ENCODE data around the gene RIPK3.
"Not testable (repeated sequence)": the region's sequence is repeated elsewhere in the genome, so short reads cannot be mapped to it uniquely, and the experiment has no call there.

The RIPK3 gene

GRCh38 chr14:24330973-24331674, 8.7 kb downstream of the RIPK3 start:
- peaks cover 33% of the 10 kb centered on the region for H3K4me1 ChIP-seq (ENCODE audit: control insufficient read depth, insufficient read depth, low read length)
- H3K9ac ChIP-seq (ENCODE audit: low read length in 2 of 2), result no peak overlapping the region
- H3K4me3 ChIP-seq (ENCODE audit: low read length in 2 of 2), result no peak overlapping the region
- H3K9me3 ChIP-seq (ENCODE audit: control insufficient read depth in 2 of 2, low read length in 2 of 2), result no peaks in the 10 kb centered on the region
- H3K36me3 ChIP-seq (ENCODE audit: control insufficient read depth in 2 of 2, insufficient read depth in 2 of 2, low read length in 2 of 2), result no peaks in the 10 kb centered on the region
- no peak overlapping the region for H3K27ac ChIP-seq (ENCODE audit: low read length)
- peaks cover 34 to 38% of the 10 kb centered on the region in 2 donors for H3K27me3 ChIP-seq (ENCODE audit: control insufficient read depth in 1 of 2, insufficient read depth in 2 of 2, low read length in 2 of 2)

GRCh38 chr14:24329736-24330135, 10.1 kb downstream of the RIPK3 start:
- H3K9ac ChIP-seq (ENCODE audit: low read length in 2 of 2), result no peak overlapping the region
- H3K4me3 ChIP-seq (ENCODE audit: low read length in 2 of 2), result no peak overlapping the region
- no peaks in the 10 kb centered on the region for H3K9me3 ChIP-seq (ENCODE audit: control insufficient read depth in 2 of 2, low read length in 2 of 2)
- H3K27me3 ChIP-seq (ENCODE audit: control insufficient read depth in 1 of 2, insufficient read depth in 2 of 2, low read length in 2 of 2), result peaks cover 22 to 25% of the 10 kb centered on the region in 2 donors
- H3K36me3 ChIP-seq (ENCODE audit: control insufficient read depth in 2 of 2, insufficient read depth in 2 of 2, low read length in 2 of 2), result no peaks in the 10 kb centered on the region
- H3K27ac ChIP-seq (ENCODE audit: low read length), result no peak overlapping the region
- peaks cover 33% of the 10 kb centered on the region for H3K4me1 ChIP-seq (ENCODE audit: control insufficient read depth, insufficient read depth, low read length)

- Histone ChIP-seq H3K27ac (ENCODE audit: low read length) (no peak overlapping the region), H3K27me3 (ENCODE audit: control insufficient read depth in 1 of 2, insufficient read depth in 2 of 2, low read length in 2 of 2) (peaks cover 17 to 20% of the 10 kb centered on the region in 2 donors), H3K9ac (ENCODE audit: low read length in 2 of 2) (no peak overlapping the region), H3K9me3 (ENCODE audit: control insufficient read depth in 2 of 2, low read length in 2 of 2) (no peaks in the 10 kb centered on the region), H3K4me3 (ENCODE audit: low read length in 2 of 2) (no peak overlapping the region), H3K36me3 (ENCODE audit: control insufficient read depth in 2 of 2, insufficient read depth in 2 of 2, low read length in 2 of 2) (no peaks in the 10 kb centered on the region), H3K4me1 (ENCODE audit: control insufficient read depth, insufficient read depth, low read length) (peaks cover 28% of the 10 kb centered on the region)
Measured at GRCh38 chr14:24329073-24329663, 10.6 kb downstream of the RIPK3 start.

GRCh38 chr14:24327914-24328313, 11.9 kb downstream of the RIPK3 start:
- not testable (repeated sequence) for H3K36me3 ChIP-seq (ENCODE audit: control insufficient read depth in 2 of 2, insufficient read depth in 2 of 2, low read length in 2 of 2); H3K27ac ChIP-seq (ENCODE audit: low read length); H3K4me3 ChIP-seq (ENCODE audit: low read length in 2 of 2); H3K9ac ChIP-seq (ENCODE audit: low read length in 2 of 2); H3K9me3 ChIP-seq (ENCODE audit: control insufficient read depth in 2 of 2, low read length in 2 of 2)
- Histone ChIP-seq H3K4me1 (ENCODE audit: control insufficient read depth, insufficient read depth, low read length) (peaks cover 19% of the 10 kb centered on the region), H3K27me3 (ENCODE audit: control insufficient read depth in 1 of 2, insufficient read depth in 2 of 2, low read length in 2 of 2) (peaks cover 13 to 16% of the 10 kb centered on the region in 2 donors)

GRCh38 chr14:24327303-24327702, 12.5 kb downstream of the RIPK3 start:
- H3K4me1 ChIP-seq (ENCODE audit: control insufficient read depth, insufficient read depth, low read length), result peaks cover 13% of the 10 kb centered on the region
- peaks cover 7 to 10% of the 10 kb centered on the region in 2 donors for H3K27me3 ChIP-seq (ENCODE audit: control insufficient read depth in 1 of 2, insufficient read depth in 2 of 2, low read length in 2 of 2)
- no peaks in the 10 kb centered on the region for H3K9me3 ChIP-seq (ENCODE audit: control insufficient read depth in 2 of 2, low read length in 2 of 2)
- no peaks in the 10 kb centered on the region for H3K36me3 ChIP-seq (ENCODE audit: control insufficient read depth in 2 of 2, insufficient read depth in 2 of 2, low read length in 2 of 2)
- no peak overlapping the region for H3K4me3 ChIP-seq (ENCODE audit: low read length in 2 of 2)
- H3K9ac ChIP-seq (ENCODE audit: low read length in 2 of 2), result no peak overlapping the region
- H3K27ac ChIP-seq (ENCODE audit: low read length), result no peak overlapping the region

GRCh38 chr14:24325963-24326362, 13.8 kb downstream of the RIPK3 start:
- Histone ChIP-seq H3K27me3 (ENCODE audit: control insufficient read depth in 1 of 2, insufficient read depth in 2 of 2, low read length in 2 of 2) (peaks cover 5 to 9% of the 10 kb centered on the region in 2 donors), H3K9me3 (ENCODE audit: control insufficient read depth in 2 of 2, low read length in 2 of 2) (no peaks in the 10 kb centered on the region), H3K4me3 (ENCODE audit: low read length in 2 of 2) (no peak overlapping the region), H3K27ac (ENCODE audit: low read length) (no peak overlapping the region), H3K9ac (ENCODE audit: low read length in 2 of 2) (no peak overlapping the region), H3K4me1 (ENCODE audit: control insufficient read depth, insufficient read depth, low read length) (peaks cover 5% of the 10 kb centered on the region), H3K36me3 (ENCODE audit: control insufficient read depth in 2 of 2, insufficient read depth in 2 of 2, low read length in 2 of 2) (no peaks in the 10 kb centered on the region)

- H3K36me3 ChIP-seq (ENCODE audit: control insufficient read depth in 2 of 2, insufficient read depth in 2 of 2, low read length in 2 of 2), result no peaks in the 10 kb centered on the region
- H3K4me3 ChIP-seq (ENCODE audit: low read length in 2 of 2), result no peak overlapping the region
- peaks cover 0 to 12% of the 10 kb centered on the region in 2 donors for H3K27me3 ChIP-seq (ENCODE audit: control insufficient read depth in 1 of 2, insufficient read depth in 2 of 2, low read length in 2 of 2)
- no peak overlapping the region for H3K27ac ChIP-seq (ENCODE audit: low read length)
- H3K4me1 ChIP-seq (ENCODE audit: control insufficient read depth, insufficient read depth, low read length), result peaks cover 4% of the 10 kb centered on the region
- H3K9ac ChIP-seq (ENCODE audit: low read length in 2 of 2), result no peak overlapping the region
- H3K9me3 ChIP-seq (ENCODE audit: control insufficient read depth in 2 of 2, low read length in 2 of 2), result no peaks in the 10 kb centered on the region
Measured at GRCh38 chr14:24325041-24325530, 14.7 kb downstream of the RIPK3 start.

GRCh38 chr14:24324024-24324423, 15.8 kb downstream of the RIPK3 start:
- Histone ChIP-seq H3K36me3 (ENCODE audit: control insufficient read depth in 2 of 2, insufficient read depth in 2 of 2, low read length in 2 of 2) (no peaks in the 10 kb centered on the region), H3K27me3 (ENCODE audit: control insufficient read depth in 1 of 2, insufficient read depth in 2 of 2, low read length in 2 of 2) (peaks cover 6 to 17% of the 10 kb centered on the region in 2 donors), H3K9ac (ENCODE audit: low read length in 2 of 2) (no peak overlapping the region)

GRCh38 chr14:24323341-24323740, 16.4 kb downstream of the RIPK3 start:
- Histone ChIP-seq H3K4me1 (ENCODE audit: control insufficient read depth, insufficient read depth, low read length) (no peaks in the 10 kb centered on the region), H3K27ac (ENCODE audit: low read length) (no peak overlapping the region), H3K4me3 (ENCODE audit: low read length in 2 of 2) (no peak overlapping the region), H3K27me3 (ENCODE audit: control insufficient read depth in 1 of 2, insufficient read depth in 2 of 2, low read length in 2 of 2) (peaks cover 12 to 22% of the 10 kb centered on the region in 2 donors), H3K9me3 (ENCODE audit: control insufficient read depth in 2 of 2, low read length in 2 of 2) (no peaks in the 10 kb centered on the region), H3K36me3 (ENCODE audit: control insufficient read depth in 2 of 2, insufficient read depth in 2 of 2, low read length in 2 of 2) (no peaks in the 10 kb centered on the region), H3K9ac (ENCODE audit: low read length in 2 of 2) (no peak overlapping the region)

More at GRCh38 chr14:24324024-24324423, 15.8 kb downstream of the RIPK3 start:
- no peak overlapping the region for H3K27ac ChIP-seq (ENCODE audit: low read length)
- no peaks in the 10 kb centered on the region for H3K4me1 ChIP-seq (ENCODE audit: control insufficient read depth, insufficient read depth, low read length)
- no peaks in the 10 kb centered on the region for H3K9me3 ChIP-seq (ENCODE audit: control insufficient read depth in 2 of 2, low read length in 2 of 2)
- H3K4me3 ChIP-seq (ENCODE audit: low read length in 2 of 2), result no peak overlapping the region

GRCh38 chr14:24322672-24323071, 17.1 kb downstream of the RIPK3 start:
- no peak overlapping the region for H3K4me3 ChIP-seq (ENCODE audit: low read length in 2 of 2)

More at GRCh38 chr14:24322672-24323071, 17.1 kb downstream of the RIPK3 start:
- H3K4me1 ChIP-seq (ENCODE audit: control insufficient read depth, insufficient read depth, low read length), result no peaks in the 10 kb centered on the region
- H3K27ac ChIP-seq (ENCODE audit: low read length), result no peak overlapping the region
- H3K27me3 ChIP-seq (ENCODE audit: control insufficient read depth in 1 of 2, insufficient read depth in 2 of 2, low read length in 2 of 2), result peaks cover 16 to 27% of the 10 kb centered on the region in 2 donors
- no peaks in the 10 kb centered on the region for H3K9me3 ChIP-seq (ENCODE audit: control insufficient read depth in 2 of 2, low read length in 2 of 2)
- no peak overlapping the region for H3K9ac ChIP-seq (ENCODE audit: low read length in 2 of 2)
- no peaks in the 10 kb centered on the region for H3K36me3 ChIP-seq (ENCODE audit: control insufficient read depth in 2 of 2, insufficient read depth in 2 of 2, low read length in 2 of 2)

Measured in stomach smooth muscle (tissue), 2 donors.